ENCODE measurements around the gene DAPL1.

DNA sequence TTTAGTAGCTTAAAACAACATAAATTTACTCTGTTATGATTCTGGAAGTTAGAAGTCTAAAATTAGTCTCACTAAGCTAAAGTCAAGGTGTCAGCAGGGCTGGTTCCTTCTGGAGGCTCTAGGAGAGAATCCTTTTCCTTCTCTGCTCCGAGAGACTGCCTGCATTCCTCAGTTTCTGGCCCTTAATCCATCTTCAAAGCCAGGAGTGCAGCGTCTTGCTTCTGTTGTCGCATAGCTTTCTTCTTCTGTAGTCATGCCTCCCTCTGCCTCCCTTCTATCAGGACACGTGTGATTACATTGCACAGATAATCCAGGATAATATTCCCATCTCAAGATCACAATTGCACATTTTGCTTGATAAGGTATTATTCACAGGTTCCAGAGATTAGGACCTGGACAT lies 35.1 kb downstream of the DAPL1 start:
- no peak for TF ChIP-seq CTCF (IDR thresholded peaks at IDR 0.05 in 2 of 3, conservative IDR thresholded peaks at IDR 0.05 in 1 of 3; ENCODE audit: control insufficient read depth in 2 of 3, extremely low read depth in 1 of 3, insufficient read depth in 1 of 3, low read depth in 3 of 3, low read length in 3 of 3)
- TF ChIP-seq POLR2AphosphoS5 (IDR thresholded peaks at IDR 0.05; ENCODE audit: low read length): no peak
- TF ChIP-seq, protein P1, sequence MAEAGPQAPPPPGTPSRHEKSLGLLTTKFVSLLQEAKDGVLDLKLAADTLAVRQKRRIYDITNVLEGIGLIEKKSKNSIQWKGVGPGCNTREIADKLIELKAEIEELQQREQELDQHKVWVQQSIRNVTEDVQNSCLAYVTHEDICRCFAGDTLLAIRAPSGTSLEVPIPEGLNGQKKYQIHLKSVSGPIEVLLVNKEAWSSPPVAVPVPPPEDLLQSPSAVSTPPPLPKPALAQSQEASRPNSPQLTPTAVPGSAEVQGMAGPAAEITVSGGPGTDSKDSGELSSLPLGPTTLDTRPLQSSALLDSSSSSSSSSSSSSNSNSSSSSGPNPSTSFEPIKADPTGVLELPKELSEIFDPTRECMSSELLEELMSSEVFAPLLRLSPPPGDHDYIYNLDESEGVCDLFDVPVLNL (IDR thresholded peaks at IDR 0.05; ENCODE audit: low read depth, low read length): no peak
- no peak for TF ChIP-seq RB1 (IDR thresholded peaks at IDR 0.05; ENCODE audit: borderline replicate concordance)

All from GM12878 (cell line).